ENCODE measurements around the gene ABCC10.
"Not testable (repeated sequence)": the region's sequence is repeated elsewhere in the genome, so short reads cannot be mapped to it uniquely, and the experiment has no call there.

ABCC10 gene

DNA sequence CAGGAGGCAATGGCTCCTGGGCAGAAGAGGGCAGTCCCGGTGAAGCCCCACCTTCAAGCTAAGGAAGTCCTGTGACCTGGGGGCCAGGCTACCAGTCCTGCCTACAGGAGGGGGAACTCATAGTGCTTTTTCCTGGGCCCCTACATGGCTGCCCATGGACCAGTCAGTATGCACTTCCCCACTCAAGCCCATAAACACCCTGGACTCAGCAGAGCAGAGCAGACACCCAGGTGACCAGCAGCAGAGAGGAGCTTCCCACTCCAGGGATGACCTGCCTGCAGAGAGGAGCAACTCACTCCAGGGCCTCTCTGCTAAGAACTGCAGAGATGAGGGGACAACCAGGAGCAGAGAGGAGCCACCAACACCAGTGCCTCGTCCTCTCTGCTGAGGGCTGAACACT, 14.3 kb upstream of the ABCC10 start:
- no peak for DNase-seq

DNA sequence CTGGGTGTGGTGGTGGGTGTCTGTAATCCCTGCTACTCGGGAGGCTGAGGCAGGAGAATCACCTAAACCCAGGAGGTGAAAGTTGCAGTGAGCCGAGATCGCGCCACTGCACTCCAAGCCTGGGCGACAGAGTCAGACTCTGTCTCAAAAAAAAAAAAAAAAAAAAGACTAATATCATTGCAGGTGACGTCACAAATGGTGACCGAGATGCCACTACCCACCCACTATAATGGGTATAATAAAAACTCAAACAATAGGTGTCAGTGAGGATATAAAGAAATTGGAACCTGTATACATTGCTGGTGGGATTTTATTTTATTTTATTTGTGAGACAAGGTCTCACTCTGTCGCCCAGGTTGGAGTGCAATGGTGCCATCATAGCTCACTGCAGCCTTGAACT, 12.1 kb upstream of the ABCC10 start:
- not testable (repeated sequence) for DNase-seq

DNA sequence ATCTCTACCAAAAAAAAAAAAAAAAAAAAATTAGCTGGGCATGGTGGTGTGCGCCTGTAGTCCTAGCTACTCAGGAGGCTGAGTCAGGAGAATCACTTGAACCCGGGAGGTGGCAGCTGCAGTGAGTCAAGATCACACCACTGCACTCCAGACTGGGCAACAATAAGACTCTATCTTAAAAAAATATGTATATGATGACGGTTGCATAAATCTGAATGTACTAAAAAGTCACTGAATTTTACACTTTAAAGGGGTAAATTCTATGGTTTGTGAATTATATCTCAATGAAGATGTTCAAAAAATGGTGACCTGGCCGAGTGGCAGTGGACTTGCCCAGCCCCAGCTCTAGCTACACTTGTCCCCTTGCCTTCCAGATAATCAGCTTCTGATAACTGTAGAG, 10.4 kb upstream of the ABCC10 start:
- no peak for DNase-seq

DNA sequence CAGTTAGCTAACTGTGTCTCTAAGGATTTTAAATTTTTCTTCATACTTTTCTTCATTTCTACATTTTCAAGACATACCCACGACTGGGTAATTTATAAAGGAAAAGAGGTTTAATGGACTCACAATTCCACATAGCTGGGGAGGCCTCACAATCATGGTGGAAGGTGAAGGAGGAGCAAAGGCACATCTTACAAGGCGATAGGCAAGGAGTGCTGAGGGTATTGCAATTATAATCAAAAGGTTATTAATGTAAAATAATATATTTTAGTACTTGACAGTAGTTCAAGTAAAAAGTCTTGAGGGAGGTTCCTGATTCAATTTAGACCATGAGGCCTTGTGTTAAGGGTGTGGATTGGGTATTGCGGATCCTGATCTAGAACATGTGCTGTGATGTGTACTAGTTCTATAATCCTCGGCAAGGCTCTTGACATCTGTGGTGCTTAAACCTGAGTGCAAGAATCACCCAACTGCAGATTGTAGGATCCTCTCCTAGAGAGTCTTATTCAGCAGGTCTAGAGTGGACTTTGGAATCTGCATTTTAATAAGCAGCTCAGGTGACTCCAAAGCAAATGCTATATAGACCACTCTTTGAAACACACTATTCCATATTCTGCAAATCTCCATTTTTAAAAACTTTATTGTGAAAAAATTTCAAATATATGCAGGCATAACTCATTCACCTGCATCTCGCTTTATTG, 7.2 kb upstream of the ABCC10 start:
- no peak for DNase-seq

DNA sequence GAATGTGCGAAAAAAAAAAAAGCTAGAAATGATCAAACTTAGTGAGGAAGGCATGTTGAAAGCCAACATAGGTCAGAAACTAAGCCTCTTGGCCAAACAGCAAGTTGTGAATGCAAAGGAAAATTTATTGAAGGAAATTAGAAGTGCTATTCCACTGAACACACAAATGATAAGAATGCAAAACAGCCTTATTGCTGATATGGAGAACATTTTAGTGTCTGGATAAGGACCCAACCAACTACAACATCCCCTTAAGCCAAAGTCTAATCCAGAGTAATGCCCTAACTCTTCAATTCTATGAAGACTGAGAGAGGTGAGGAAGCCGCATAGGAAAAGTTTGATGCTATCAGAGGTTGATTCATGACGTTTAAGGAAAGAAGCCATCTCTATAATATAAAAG, 5.5 kb upstream of the ABCC10 start:
- no peak for DNase-seq

DNA sequence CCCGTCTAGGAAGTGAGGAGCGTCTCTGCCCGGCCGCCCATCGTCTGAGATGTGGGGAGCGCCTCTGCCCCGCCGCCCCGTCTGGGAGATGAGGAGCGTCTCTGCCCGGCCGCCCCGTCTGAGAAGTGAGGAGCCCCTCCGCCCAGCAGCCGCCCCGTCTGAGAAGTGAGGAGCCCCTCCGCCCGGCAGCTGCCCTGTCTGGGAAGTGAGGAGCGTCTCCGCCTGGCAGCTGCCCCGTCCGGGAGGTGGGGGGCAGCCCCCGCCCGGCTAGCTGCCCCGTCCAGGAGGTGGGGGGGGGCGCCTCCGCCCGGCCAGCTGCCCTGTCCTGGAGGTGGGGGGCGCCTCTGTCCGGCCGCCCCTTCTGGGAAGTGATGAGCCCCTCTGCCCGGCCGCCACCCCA, 2.3 kb upstream of the ABCC10 start:
- not testable (repeated sequence) for DNase-seq

GRCh38 chr6:43426928-43427405, 374 bp upstream of the ABCC10 start:
- no peak for DNase-seq

DNA sequence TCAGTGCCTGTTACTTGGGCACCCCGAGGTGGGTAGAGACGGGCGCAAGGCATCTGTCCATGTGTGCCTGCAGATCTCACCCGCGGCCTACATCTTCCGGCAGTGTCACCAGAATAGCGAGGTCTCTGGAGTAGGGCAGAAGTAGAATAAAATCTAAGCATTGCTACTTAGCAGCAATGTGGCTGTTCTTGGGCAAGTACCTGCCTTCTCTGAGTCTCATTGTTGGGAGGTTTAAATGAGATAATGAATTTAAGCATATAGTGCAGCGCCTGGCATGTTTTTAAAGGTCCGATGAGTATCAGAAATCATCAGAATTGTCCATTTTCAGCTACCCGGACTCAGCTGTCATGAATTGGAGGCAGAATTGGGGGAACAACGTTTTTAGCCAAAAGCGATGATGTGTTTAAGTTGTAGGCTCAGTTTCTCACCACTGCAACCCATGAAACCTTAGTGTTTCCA, 800 bp downstream of the ABCC10 start:
- no peak for DNase-seq

DNA sequence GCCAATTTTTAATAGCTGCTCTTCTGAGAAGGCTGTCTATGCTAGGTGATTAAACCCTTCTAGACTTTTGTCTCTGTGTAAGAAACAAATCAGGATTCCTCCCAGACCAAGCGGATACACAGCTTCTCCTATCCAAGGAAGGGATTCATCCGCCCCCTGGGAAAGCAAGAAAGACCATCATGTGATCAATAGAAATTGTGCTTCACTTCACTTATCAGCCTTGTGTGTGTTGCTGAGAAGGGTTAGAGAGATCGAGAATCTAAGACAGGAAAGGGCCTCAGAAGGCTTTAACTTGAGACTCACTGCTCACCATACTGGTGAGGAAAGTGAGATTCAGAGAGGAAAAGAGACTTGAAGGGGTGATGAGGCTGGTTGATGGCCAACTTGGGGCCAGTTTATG, 1.5 kb downstream of the ABCC10 start:
- no peak for DNase-seq

DNA sequence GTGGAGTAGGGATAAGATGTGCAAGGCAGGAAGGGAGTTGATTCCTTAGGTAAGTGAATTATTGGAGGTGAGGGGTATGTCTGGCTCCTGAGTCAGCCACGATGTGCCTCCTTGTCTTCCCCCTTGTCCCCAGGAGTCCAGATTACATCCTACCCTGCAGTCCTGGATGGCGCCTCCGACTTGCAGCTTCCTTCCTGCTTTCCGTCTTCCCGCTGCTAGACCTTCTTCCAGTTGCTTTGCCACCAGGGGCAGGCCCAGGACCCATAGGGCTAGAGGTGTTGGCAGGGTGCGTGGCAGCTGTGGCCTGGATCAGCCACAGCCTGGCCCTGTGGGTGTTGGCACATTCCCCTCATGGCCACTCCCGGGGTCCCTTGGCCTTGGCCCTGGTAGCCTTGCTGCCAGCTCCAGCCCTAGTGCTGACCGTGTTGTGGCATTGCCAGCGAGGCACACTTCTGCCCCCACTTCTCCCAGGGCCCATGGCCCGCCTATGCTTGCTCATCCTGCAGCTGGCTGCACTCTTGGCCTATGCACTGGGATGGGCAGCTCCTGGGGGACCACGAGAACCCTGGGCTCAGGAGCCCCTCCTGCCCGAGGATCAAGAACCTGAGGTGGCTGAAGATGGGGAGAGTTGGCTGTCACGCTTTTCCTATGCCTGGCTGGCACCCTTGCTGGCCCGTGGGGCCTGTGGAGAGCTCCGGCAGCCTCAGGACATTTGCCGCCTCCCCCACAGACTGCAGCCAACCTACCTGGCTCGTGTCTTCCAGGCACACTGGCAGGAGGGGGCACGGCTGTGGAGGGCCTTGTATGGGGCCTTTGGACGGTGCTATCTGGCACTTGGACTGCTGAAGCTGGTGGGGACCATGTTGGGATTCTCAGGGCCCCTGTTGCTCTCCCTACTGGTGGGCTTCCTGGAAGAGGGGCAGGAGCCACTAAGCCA, 4.9 kb downstream of the ABCC10 start:
- no peak for DNase-seq

DNA sequence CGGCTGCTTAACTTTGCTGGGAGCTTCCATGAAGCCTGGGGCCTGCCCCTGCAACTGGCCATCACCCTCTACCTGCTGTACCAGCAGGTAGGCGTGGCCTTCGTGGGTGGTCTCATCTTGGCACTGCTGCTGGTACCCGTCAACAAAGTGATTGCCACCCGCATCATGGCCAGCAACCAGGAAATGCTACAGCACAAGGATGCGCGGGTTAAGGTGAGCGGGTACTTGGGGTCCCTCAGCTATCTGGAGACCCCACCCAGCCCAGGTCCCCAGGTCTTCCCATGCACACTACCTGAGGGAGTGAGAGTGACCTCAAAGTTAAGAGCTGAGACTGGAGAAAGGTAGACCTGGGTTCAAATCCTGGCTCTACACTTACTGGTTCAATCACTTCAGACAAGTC, 5.8 kb downstream of the ABCC10 start:
- no peak for DNase-seq

- DNase-seq, result no peak
These were observed 6.9 kb downstream of the ABCC10 start for GRCh38 chr6:43434001-43434840.

GRCh38 chr6:43434943-43435342, 7.6 kb downstream of the ABCC10 start:
- no peak for DNase-seq

GRCh38 chr6:43435682-43436437, 8.5 kb downstream of the ABCC10 start:
- DNase-seq, result no peak

DNA sequence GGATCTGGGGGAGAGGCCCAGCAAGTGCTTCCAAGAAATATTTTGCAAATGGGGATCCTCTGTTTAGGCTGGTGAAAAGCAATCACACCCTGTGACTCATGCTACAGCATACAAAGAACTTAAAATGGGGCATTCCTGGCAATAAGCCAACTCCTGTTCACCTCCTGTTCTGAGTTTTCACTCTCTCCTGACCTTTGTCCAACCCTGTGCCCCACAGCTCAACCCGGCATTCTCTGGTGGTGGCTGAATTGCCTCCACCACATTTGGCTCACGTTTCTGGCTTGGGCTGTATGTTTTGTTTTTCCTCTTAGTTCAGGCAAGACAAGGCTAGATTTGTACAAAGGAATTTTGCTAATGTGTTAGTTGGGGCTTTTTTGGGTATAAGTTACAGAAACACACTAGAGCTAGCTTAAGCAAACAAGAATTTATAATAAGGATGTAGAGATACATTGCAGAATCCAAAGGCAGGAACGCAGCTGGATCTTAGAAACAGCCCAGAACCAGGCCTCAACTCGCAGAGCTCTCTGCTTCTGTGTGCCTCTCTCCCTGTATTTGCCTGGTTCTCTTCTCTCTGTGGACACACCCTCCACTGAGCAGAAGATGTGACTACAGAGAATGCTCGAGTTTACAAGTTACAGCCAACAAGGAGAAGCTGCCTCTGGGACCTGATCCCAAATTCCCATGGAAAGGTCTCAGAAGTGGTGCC, 9.4 kb downstream of the ABCC10 start:
- no peak for DNase-seq

DNA sequence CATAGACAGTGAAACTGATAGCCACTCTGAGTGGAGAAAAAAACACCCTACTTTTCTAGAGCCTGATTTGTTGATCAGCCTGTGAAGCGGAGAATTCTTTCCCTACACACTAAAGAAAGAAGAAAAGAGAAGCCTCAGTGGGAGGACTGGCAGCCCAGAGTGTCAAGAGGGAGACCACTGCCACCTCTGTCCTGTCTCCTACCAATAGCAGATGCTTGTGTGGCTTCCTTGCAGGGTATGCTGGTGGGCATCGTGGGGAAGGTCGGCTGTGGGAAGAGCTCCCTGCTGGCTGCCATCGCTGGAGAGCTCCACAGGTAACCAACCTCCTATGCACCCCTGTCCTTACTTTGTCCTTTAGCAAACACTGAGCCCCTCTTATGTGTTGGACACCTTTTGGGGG, 10.4 kb downstream of the ABCC10 start:
- DNase-seq, result no peak

DNA sequence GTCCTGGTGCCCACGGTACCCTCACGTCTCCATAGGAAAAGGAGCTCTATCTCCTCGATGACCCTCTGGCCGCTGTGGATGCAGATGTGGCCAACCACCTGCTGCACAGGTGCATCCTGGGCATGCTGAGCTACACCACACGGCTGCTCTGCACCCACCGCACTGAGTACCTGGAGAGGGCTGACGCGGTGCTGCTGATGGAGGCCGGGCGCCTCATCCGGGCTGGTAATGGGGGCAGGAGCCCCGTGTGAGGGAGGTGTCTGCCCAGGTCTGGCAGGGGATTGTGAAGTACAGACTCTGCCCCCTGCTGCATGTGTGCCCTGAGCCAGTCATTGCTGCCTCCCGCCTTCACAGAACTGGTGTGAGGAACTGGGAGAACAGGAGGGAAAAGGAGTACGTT, 15.6 kb downstream of the ABCC10 start:
- no peak for DNase-seq

- DNase-seq, result no peak
These were observed 16.7 kb downstream of the ABCC10 start for GRCh38 chr6:43444036-43444435.

DNA sequence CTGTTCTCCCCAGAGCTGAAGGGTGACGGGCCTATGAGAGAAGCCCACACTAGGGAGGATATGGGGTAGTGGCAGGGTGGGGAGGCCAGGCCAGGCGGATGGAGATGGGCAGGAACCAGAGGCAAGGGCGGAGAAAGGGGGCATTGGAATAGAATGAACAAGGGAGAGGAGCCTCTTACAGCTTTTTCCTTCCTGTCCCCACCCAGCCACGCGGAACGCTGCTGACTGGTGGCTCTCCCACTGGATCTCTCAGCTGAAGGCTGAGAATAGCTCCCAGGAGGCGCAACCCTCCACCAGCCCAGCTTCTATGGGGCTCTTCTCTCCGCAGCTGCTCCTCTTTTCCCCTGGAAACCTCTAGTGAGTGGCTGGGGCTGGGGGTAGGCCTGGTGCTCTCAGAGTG, 17.2 kb downstream of the ABCC10 start:
- DNase-seq, result no peak

DNA sequence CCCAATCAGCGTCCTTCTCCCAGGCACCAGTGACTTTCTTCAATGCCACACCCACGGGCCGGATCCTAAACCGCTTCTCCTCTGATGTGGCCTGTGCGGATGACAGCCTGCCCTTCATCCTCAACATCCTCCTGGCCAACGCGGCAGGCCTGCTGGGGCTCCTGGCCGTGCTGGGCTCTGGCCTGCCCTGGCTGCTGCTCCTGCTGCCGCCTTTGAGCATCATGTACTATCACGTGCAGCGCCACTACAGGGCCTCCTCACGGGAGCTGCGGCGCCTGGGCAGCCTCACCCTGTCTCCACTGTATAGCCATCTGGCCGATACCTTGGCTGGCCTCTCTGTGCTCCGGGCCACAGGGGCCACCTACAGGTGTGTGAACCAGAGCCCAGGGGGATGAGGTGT, 18.2 kb downstream of the ABCC10 start:
- DNase-seq, result no peak

DNA sequence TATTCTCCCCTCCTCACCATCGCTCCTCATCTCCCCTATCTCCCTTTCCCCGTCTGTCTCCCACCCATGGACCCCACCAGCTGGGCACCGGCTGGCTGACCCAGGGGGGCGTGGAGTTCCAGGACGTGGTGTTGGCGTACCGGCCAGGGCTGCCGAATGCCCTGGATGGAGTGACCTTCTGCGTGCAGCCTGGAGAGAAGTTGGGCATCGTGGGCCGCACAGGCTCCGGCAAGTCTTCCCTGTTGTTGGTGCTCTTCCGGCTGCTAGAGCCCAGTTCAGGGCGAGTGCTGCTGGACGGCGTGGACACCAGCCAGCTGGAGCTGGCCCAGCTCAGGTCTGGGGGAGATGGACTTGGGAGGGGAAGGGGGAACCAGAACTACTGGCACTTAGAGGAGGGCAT, 20.3 kb downstream of the ABCC10 start:
- DNase-seq, result no peak

DNA sequence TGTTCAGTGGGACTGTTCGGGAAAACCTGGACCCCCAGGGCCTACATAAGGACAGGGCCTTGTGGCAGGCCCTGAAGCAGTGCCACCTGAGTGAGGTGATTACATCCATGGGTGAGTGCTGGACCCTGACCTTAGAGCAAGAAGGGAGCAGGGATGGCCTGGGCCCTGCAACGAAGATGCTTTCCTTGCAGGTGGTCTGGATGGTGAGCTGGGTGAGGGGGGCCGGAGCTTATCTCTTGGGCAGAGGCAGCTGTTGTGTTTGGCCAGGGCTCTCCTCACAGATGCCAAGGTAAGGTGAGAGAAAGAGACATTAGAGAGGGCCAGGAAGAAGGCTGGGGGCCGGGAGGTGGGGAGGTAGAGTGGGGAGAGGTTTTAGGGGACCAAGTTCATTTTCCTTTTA, 21.6 kb downstream of the ABCC10 start:
- no peak for DNase-seq

Data from CD4-positive, alpha-beta T cell treated with Interleukin-4 for 1 hour (primary cell).